ENCODE measurements around the gene SLC29A1. TPM values are rescaled to one million over a fixed set of nuclear protein-coding genes. Genes with fewer than 3 reads are reported as not detected.
A peak's percentile ranks its signal among the peaks of the same experiment; 100 is the strongest.

Gene SLC29A1
- total RNA-seq, 1 experiment from 2014 or later: 81.3 TPM

DNA sequence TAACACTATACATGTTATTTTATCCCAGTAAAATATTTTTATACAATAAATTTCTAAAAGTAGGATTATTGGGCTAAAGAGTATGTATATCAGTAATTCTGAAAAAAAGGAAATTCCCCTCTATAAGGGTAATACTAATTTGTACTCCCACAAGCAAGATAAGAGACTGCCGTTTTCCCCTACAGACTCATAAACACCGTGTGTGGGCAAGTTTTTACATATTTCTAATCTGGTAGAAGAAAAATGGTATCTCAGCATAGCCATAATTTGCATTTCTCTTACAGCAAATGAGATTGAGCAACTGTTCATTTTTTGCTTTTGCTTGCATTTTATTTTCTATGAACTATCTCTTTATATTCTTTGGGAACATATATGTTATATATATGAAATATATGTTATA, 32.7 kb upstream of the SLC29A1 start:
- DNase-seq: no peak
- CTCF ChIA-PET: interaction anchor here (1.8 kb wide), 1 partner anchor 18 kb away, joined by 4 read pairs; no protein-coding TSS in a partner anchor
- intact Hi-C loops (cut with micrococcal nuclease; ENCODE audit: unreplicated experiment): no loop called here
- no peaks in the 10 kb centered on the region for H3K4me1 Mint-ChIP-seq (ENCODE audit: low read depth, unreplicated experiment)
- H3K4me1 ChIP-seq: no peaks in the 10 kb centered on the region
- no peaks in the 10 kb centered on the region for H3K9me3 Mint-ChIP-seq (ENCODE audit: unreplicated experiment)
- no peaks in the 10 kb centered on the region for H3K27me3 Mint-ChIP-seq (ENCODE audit: insufficient read depth, unreplicated experiment)
- H3K4me3 Mint-ChIP-seq (ENCODE audit: unreplicated experiment): no peak overlapping the region
- TF ChIP-seq, protein P1, sequence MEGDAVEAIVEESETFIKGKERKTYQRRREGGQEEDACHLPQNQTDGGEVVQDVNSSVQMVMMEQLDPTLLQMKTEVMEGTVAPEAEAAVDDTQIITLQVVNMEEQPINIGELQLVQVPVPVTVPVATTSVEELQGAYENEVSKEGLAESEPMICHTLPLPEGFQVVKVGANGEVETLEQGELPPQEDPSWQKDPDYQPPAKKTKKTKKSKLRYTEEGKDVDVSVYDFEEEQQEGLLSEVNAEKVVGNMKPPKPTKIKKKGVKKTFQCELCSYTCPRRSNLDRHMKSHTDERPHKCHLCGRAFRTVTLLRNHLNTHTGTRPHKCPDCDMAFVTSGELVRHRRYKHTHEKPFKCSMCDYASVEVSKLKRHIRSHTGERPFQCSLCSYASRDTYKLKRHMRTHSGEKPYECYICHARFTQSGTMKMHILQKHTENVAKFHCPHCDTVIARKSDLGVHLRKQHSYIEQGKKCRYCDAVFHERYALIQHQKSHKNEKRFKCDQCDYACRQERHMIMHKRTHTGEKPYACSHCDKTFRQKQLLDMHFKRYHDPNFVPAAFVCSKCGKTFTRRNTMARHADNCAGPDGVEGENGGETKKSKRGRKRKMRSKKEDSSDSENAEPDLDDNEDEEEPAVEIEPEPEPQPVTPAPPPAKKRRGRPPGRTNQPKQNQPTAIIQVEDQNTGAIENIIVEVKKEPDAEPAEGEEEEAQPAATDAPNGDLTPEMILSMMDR (IDR thresholded peaks at IDR 0.05; ENCODE audit: insufficient read depth in 1 of 2, low read depth in 1 of 2, low read length in 1 of 2, severe bottlenecking in 1 of 2, unreplicated experiment in 1 of 2): no peak
- no peaks in the 10 kb centered on the region for H3K36me3 ChIP-seq (ENCODE audit: control insufficient read depth, insufficient read depth, low read length)
- no peaks in the 10 kb centered on the region for H3K36me3 Mint-ChIP-seq (ENCODE audit: insufficient read depth, unreplicated experiment)
- no peak overlapping the region for H3K4me3 ChIP-seq (ENCODE audit: low read depth, low read length)
- H3K9me3 ChIP-seq: no peaks in the 10 kb centered on the region
- no TSS peak for BruUV-seq (replicated peaks)
- POLR2A ChIA-PET: no interaction called here
- H3K27me3 ChIP-seq (replicated peaks; ENCODE audit: control insufficient read depth, insufficient read depth, low read length): no peaks in the 10 kb centered on the region
- no peak overlapping the region for H3K27ac Mint-ChIP-seq (ENCODE audit: unreplicated experiment)

DNA sequence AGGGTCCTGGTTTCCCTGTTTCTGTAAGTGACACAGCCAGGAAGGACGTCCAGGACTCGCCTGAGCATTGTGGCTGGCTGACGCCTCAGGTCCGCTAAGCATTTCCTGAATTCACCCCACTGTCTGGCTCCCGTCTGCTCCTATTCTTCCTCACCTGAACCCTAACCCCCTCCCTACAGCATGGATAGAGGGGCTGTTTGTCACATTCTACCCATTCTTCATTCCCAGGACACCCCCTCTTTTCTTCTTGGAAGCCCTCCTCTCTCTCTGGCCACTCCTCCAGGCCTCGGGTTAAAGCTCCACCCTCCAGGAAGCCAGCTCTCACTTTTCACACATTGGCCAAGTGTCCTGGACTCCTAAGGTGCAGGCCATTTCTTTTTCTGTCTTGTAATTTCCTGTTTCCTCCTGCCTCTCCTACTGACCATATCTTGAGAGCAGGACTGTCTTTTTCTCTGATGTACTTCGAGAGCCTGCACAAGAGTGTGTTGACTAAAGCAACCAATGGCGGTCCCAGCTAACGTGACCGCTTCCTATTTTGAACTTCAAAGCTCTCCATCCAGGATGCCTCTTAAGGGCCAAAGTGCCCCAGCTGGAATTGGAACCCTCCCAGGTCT, 30.9 kb upstream of the SLC29A1 start:
- no peaks in the 10 kb centered on the region for H3K9me3 Mint-ChIP-seq (ENCODE audit: unreplicated experiment)
- H3K36me3 ChIP-seq (ENCODE audit: control insufficient read depth, insufficient read depth, low read length): no peaks in the 10 kb centered on the region
- H3K4me1 Mint-ChIP-seq (ENCODE audit: low read depth, unreplicated experiment): no peaks in the 10 kb centered on the region
- no peaks in the 10 kb centered on the region for H3K4me1 ChIP-seq
- POLR2A ChIA-PET: no interaction called here
- CTCF ChIA-PET: interaction anchor here (0.6 kb wide), 1 partner anchor 128 kb away, joined by 4 read pairs; no protein-coding TSS in a partner anchor
- no peaks in the 10 kb centered on the region for H3K9me3 ChIP-seq
- no peaks in the 10 kb centered on the region for H3K27me3 Mint-ChIP-seq (ENCODE audit: insufficient read depth, unreplicated experiment)
- H3K4me3 Mint-ChIP-seq (ENCODE audit: unreplicated experiment): no peak overlapping the region
- intact Hi-C loops (cut with micrococcal nuclease; ENCODE audit: unreplicated experiment): no loop called here
- H3K36me3 Mint-ChIP-seq (ENCODE audit: insufficient read depth, unreplicated experiment): no peaks in the 10 kb centered on the region
- H3K27me3 ChIP-seq (replicated peaks; ENCODE audit: control insufficient read depth, insufficient read depth, low read length): no peaks in the 10 kb centered on the region
- H3K27ac Mint-ChIP-seq (ENCODE audit: unreplicated experiment): peak overlapping the region; percentile 1
- BruUV-seq (replicated peaks): no TSS peak
- no peak overlapping the region for H3K4me3 ChIP-seq (ENCODE audit: low read depth, low read length)
- no peak for DNase-seq
- TF ChIP-seq, protein P1 (IDR thresholded peaks at IDR 0.05; ENCODE audit: insufficient read depth in 1 of 2, low read depth in 1 of 2, low read length in 1 of 2, severe bottlenecking in 1 of 2, unreplicated experiment in 1 of 2): no peak

DNA sequence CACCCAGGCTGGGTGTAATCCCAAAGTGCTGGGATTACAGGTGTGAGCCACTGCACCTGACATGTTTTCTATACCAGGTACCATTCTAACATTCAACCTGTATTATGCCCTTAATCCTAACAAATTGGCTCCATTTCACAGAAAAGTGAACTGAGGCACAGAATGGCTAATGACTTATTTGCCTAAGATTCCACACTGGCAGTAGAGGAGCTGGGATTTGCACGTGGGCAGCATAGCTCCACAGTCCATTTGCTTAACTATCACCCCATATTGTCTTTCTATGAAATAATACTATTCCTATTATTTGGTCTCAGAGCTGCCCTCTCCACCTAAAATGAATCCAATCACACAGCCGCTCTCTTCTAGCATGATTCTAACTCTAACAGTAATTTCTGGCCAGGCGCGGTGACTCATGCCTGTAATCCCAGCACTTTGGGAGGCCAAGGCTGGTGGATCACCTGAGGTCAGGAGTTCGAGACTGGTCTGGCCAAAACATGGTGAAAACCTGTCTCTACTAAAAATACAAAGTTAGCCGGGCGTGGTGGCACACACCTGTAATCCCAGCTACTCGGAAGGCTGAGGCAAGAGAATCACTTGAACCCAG, 30.0 kb upstream of the SLC29A1 start:
- H3K36me3 Mint-ChIP-seq (ENCODE audit: insufficient read depth, unreplicated experiment): no peaks in the 10 kb centered on the region
- CTCF ChIA-PET: no interaction called here
- no peaks in the 10 kb centered on the region for H3K27me3 ChIP-seq (replicated peaks; ENCODE audit: control insufficient read depth, insufficient read depth, low read length)
- no peaks in the 10 kb centered on the region for H3K4me1 ChIP-seq
- no peak for DNase-seq
- POLR2A ChIA-PET: no interaction called here
- intact Hi-C loops (cut with micrococcal nuclease; ENCODE audit: unreplicated experiment): no loop called here
- no peak overlapping the region for H3K4me3 Mint-ChIP-seq (ENCODE audit: unreplicated experiment)
- H3K27me3 Mint-ChIP-seq (ENCODE audit: insufficient read depth, unreplicated experiment): no peaks in the 10 kb centered on the region
- no peaks in the 10 kb centered on the region for H3K9me3 ChIP-seq
- no peak overlapping the region for H3K4me3 ChIP-seq (ENCODE audit: low read depth, low read length)
- H3K36me3 ChIP-seq (ENCODE audit: control insufficient read depth, insufficient read depth, low read length): no peaks in the 10 kb centered on the region
- H3K4me1 Mint-ChIP-seq (ENCODE audit: low read depth, unreplicated experiment): no peaks in the 10 kb centered on the region
- TF ChIP-seq, protein P1 (IDR thresholded peaks at IDR 0.05; ENCODE audit: insufficient read depth in 1 of 2, low read depth in 1 of 2, low read length in 1 of 2, severe bottlenecking in 1 of 2, unreplicated experiment in 1 of 2): no peak
- H3K27ac Mint-ChIP-seq (ENCODE audit: unreplicated experiment): no peak overlapping the region
- BruUV-seq (replicated peaks): no TSS peak
- H3K9me3 Mint-ChIP-seq (ENCODE audit: unreplicated experiment): no peaks in the 10 kb centered on the region
